ENCODE results near the gene ACTR3.

ACTR3 gene

DNA sequence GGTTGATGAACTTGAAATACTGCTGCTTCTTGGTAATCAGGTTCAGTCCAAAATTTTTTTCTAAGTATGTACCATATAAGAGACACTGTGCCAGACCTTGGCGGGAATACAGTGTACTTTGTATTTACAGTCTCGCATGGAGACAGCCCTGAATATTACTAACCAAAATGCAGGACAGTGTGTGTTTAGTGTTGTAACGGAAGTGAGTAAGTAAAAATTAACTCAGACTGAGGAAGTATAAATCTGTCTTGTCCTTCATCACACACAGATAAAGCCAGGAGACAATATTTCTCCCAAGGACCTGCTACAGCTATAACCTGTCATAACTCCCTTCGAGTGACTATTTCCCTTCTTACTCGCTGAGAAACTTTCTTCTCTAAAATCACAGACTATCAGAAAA is 76.9 kb downstream of the ACTR3 start:
- FAIRE-seq: no peak

DNA sequence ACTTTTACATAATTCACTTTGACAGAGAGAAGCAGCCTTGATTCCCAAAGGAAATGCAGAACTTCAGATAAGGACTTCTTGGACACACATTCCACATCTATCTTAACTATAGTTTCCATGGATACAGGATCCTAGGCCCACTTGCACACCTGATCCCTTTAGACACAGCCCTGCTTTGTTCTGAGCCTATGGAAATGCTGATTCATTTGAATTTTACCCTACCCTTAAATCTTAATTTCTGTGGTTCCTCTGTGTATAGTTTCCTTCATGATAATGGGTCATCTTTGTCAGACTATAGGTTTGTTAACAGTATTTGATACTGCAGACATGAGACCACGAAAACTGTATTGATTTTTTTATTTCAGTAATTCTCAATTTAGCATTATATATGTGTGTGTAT is 77.4 kb downstream of the ACTR3 start:
- FAIRE-seq: no peak

DNA sequence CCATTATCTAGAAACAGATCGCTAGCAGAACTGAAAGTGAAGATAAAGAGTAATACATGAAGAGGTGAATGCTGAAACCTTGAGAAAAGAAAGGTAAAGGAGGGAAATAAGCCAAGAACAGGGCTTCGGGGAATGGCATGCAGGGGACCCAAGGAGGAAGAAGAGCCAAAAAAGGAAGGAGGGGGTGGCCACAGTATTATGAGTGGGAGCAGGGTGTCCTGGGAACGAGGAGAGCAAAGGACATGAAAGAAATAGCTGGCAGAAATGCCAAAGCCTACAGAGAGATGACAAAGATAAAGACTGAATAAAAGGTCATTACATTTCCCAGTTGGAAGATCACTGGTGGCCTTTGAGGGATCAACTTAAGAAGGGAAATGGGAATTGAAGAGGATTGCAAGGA is 82.9 kb downstream of the ACTR3 start:
- no peak for FAIRE-seq

DNA sequence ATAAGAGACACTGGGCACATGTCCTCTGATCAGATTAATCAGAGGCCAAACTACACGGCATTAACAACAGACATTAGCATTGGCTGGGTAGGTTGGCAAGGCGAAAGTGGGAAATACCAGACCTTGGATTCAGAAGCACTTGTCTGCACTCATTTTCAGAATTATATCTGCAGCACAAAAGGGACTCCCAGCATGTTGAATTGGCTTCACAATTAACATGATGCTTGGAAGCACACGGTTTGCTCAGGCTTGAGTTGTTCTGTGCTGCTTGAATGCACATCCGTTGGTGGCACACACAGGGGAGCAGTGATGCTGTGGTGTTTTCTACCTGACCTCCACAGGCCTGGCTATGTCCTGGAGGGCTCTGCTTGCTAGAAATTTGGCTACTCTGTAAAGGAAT is 83.9 kb downstream of the ACTR3 start:
- FAIRE-seq: no peak

DNA sequence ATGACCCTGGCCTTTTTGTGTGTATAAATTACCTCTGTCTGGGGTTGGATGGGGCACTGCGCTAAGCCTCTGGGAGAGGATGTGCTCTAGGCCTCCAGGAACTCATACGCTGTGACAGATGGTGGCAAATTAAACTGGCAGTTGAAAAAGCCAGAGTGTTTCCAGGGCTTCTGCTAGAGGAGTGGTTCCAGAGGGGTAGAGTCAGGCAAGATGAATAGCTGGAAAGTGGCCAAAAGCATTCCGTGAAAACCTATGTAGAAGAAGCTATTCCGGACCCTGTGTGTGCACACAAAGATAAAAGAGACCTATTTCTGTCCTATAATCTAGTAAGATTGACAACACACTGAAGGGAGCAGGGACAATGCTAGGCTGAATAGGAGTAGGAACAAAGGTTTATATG is 84.8 kb downstream of the ACTR3 start:
- no peak for FAIRE-seq

DNA sequence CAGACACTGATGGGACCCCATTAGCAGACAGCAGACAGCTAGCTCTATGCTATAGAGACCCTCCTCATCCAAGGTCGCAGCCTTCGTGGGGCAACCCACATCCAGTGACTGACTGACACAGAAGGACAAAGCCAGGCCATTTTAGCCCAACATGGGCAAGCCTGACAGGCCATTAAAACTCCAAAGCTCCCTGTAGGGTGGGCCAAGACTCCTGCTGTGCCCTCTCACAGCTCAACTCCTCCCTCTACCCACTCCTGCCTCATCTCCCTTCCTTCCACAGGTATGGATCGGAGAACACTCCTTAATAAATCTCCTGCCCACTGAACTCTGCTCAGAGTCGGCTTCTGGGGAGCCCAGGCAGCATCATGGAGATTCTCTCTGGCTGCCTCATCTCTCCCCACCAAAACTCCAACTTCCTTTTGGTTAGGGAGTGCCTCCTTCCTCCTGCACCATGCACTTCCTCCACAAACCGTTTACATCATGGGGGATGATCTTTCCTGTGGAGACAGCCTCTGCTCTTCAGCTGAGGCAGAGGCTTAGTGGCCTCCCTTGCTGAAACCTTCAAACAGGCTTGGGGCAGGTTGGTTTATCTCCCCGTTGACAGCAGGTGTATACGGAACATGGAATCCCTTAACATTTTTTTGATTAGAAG is 86.5 kb downstream of the ACTR3 start:
- FAIRE-seq: no peak

GRCh38 chr2:113977060-113977659 is 87.3 kb downstream of the ACTR3 start:
- FAIRE-seq: no peak

GRCh38 chr2:113977660-113978523 is 88.0 kb downstream of the ACTR3 start:
- FAIRE-seq: no peak

GRCh38 chr2:113978524-113979190 is 88.8 kb downstream of the ACTR3 start:
- FAIRE-seq: no peak

DNA sequence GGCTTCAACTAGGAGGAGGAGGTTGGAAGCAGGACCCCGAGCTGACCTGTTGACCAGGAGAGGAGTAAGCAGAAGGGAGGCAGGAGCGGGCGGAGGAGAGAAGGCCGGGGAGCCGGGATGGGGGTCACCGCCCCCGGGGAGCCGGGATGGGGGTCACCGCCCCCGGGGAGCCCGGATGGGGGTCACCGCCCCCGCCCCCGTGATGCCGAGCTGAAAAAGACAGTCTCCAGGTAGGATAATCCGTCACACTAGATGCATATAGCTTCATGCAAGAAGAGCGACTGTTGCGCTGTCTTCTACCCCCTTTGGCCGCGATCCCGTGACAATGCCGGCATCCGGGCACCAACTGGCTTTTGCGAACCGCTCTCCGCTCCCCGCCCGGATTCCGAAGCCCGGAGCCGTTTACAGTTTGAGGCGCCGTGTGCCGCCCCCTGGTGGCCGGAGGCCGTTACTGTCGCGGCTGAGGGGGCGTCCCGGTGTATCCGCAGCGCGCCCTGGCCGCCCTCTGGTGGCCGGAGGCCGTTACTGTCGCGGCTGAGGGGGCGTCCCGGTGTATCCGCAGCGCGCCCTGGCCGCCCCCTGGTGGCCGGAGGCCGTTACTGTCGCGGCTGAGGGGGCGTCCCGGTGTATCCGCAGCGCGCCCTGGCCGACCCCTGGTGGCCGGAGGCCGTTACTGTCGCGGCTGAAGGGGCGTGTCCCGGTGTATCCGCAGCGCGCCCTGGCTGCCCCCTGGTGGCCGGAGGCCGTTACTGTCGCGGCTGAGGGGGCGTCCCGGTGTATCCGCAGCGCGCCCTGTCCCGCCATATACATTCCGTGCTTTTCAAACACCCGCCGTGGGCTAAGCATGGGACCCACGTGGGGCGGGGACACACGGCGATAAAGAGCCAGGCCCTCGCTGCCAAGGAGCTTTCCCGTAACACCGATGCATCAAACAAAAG is 89.6 kb downstream of the ACTR3 start:
- no peak for FAIRE-seq

DNA sequence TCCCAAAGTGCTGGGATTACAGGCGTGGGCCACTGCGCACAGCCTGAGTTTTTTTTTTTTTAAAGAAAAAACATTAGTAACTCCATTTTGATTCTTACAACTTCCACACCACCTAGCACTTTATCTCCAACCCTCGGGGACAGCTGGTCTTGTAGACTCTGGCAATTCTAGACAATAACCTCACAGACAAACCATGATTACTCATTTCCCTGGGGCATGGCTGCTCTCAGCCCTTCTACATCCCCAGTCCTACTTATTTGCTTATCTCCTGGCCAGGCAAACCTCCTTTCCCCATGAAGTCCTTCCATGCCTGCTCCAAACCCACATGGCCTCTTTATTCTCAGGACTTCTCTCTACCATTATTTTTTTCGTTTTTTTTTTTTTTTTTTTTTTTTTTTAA is 91.1 kb downstream of the ACTR3 start:
- no peak for FAIRE-seq

GRCh38 chr2:113981404-113982134 is 91.7 kb downstream of the ACTR3 start:
- no peak for FAIRE-seq

DNA sequence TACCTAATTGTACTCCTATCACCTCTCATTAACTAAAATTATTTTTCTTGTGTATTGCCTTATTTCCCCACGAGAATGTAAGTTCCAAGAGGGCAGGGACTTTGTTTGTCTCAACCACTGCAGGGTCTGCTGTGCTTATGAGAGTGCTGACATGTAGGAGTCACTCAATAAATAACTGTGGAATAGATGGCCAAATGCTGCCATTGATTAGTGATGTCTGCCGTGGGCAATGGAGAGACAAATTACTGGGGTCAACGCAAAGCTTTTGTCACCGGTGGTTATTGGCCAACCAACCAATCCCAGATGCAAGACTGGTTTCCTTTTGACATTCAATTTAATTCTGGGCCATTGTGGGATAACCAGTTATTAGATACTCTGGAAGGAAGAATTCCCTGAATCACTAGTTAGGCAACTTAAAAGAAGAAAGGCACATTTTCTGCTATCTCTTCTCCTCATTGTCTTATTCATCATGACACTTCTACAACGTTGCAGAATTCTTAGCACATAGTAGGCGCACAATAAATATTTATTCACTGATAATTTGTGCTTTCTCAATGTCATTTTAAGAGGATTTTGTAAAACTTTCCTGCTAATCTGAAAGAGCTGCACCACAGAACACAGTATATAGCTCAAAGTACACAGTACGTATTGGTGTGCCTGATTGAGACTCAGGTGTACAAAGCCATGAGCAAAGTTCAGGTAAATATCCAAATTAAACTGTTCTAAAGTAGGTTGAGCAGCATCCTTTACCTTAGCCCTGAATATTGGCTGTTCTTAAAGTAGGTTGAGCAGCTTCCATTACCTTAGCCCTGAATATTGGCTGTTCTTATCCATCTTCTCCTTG is 95.9 kb downstream of the ACTR3 start:
- no peak for FAIRE-seq

- FAIRE-seq: no peak
Measured at GRCh38 chr2:113986762-113987290, 96.9 kb downstream of the ACTR3 start.

GRCh38 chr2:113992090-113992489 is 102.2 kb downstream of the ACTR3 start:
- FAIRE-seq: no peak

DNA sequence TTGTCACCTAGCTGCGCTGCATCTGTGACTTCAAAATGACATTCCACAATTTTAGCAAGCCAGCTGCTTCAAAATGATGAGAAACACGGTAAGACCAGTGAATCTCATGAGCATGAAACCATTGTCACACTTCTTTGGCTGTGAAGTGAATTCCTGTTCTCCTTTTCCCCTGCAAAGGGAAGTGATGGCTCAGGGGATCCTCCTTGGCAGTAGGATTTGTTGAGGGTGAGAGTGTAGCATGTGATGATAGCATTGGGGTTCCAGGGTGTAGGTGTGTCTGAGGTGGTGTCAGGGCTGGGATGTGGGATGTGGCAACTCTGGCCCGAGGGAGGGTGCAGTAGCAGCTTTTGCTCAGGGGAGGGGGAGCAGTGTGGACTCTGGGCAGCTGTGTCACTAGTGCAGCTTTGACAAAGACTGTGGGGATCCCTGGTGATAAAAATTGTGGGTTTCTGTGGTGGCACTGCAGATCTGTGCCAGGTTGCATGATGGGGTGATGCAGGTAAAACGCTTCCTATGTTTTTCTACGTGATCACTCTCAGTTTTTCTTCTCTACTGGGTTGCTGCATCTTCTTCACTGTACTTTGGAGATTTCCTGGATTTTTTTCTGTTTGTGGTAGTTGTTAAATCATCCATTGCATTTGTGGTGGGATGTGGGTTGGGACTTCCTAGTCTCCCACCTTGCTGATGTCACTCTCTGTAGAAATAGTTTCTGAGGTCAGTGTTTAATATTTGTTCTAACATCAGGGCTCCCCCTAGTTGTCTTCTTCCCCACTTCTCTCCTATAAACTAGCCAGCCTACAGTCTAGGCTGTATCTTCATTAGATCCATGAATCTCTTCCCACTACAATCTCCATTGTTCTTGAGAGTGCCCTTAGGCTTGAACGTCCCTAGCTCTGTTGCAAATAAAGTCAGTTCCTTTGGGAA is 107.0 kb downstream of the ACTR3 start:
- no peak for FAIRE-seq

DNA sequence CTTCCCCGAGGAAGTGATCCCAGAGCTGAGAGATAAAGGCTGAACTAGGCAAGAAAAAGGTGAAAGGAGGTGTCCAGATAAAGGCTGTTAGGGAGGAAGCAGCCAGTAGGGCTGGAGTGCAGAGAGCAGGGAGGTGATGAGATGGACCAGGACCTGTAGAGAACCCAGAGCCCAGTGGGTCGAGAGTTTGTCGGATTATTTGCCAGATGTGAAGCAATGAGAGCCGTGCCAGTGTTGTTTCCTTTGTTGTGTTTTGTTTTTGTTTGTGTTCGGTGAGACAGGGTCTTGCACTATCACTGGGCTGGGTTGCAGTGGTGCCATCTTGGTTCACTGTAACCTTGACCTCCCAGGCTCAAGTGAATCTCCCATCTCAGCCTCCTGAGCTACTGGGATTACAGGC is 111.3 kb downstream of the ACTR3 start:
- FAIRE-seq: no peak

GRCh38 chr2:114001937-114002336 is 112.0 kb downstream of the ACTR3 start:
- no peak for FAIRE-seq

All from endometrium (tissue), 2 donors.